ENCODE data around the gene GNG8. TPM values are rescaled to one million over a fixed set of nuclear protein-coding genes. Genes with fewer than 3 reads are reported as not detected.

Gene GNG8
- total RNA-seq, 1 experiment from 2014 or later = not detected

GRCh38 chr19:46631481-46631880 is 4.5 kb downstream of the GNG8 start:
- Histone ChIP-seq H3K36me3 (ENCODE audit: control insufficient read depth in 1 of 2, insufficient read depth in 2 of 2, low read length in 2 of 2) (no peaks in the 10 kb centered on the region), H4K20me1 (ENCODE audit: insufficient read depth) (no peaks in the 10 kb centered on the region), H3K4me1 (ENCODE audit: control insufficient read depth in 1 of 2, insufficient read depth in 2 of 2, low read length in 2 of 2) (peaks cover 12 to 16% of the 10 kb centered on the region in 2 experiments; a peak in 3 of 4 replicates), H3K4me2 (ENCODE audit: low read length) (no peak overlapping the region), H3K4me3 (replicated peaks in 1 of 2; ENCODE audit: low read depth in 1 of 2, low read length in 2 of 2) (no peak overlapping the region), H3K79me2 (ENCODE audit: insufficient read depth, low read length) (no peaks in the 10 kb centered on the region), H3K9me2 (ENCODE audit: insufficient read depth) (no peaks in the 10 kb centered on the region), H3K9ac (ENCODE audit: low read length) (no peak overlapping the region), H3K9me3 (ENCODE audit: control insufficient read depth in 1 of 2, insufficient read depth in 1 of 2, low read depth in 1 of 2, low read length in 2 of 2) (no peaks in the 10 kb centered on the region), H3K27me3 (ENCODE audit: insufficient read depth, low read length) (no peaks in the 10 kb centered on the region), H3K27ac (ENCODE audit: low read depth, low read length) (no peak overlapping the region), H2AFZ (ENCODE audit: low read depth, low read length, poor library complexity, severe bottlenecking) (no peak overlapping the region)
- ChIA-PET POLR2A (interaction anchor here (0.5 kb wide), 1 partner anchor 198 kb away, joined by 3 read pairs; no protein-coding TSS in a partner anchor), CTCF (interaction anchor here (2.0 to 2.5 kb wide), 2 partner anchors 17 to 30 kb away, joined by 5 to 8 read pairs; partner anchors contain the start of gene DACT3), RAD21 (ENCODE audit: low non-redundant PET in 1 of 2, low total read pairs in 2 of 2, uncharacterized antibody in 2 of 2, unreplicated experiment in 2 of 2) (no interaction called here)
- no TSS peak for BruUV-seq (replicated peaks)
- TF ChIP-seq, protein P1, sequence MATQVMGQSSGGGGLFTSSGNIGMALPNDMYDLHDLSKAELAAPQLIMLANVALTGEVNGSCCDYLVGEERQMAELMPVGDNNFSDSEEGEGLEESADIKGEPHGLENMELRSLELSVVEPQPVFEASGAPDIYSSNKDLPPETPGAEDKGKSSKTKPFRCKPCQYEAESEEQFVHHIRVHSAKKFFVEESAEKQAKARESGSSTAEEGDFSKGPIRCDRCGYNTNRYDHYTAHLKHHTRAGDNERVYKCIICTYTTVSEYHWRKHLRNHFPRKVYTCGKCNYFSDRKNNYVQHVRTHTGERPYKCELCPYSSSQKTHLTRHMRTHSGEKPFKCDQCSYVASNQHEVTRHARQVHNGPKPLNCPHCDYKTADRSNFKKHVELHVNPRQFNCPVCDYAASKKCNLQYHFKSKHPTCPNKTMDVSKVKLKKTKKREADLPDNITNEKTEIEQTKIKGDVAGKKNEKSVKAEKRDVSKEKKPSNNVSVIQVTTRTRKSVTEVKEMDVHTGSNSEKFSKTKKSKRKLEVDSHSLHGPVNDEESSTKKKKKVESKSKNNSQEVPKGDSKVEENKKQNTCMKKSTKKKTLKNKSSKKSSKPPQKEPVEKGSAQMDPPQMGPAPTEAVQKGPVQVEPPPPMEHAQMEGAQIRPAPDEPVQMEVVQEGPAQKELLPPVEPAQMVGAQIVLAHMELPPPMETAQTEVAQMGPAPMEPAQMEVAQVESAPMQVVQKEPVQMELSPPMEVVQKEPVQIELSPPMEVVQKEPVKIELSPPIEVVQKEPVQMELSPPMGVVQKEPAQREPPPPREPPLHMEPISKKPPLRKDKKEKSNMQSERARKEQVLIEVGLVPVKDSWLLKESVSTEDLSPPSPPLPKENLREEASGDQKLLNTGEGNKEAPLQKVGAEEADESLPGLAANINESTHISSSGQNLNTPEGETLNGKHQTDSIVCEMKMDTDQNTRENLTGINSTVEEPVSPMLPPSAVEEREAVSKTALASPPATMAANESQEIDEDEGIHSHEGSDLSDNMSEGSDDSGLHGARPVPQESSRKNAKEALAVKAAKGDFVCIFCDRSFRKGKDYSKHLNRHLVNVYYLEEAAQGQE (IDR thresholded peaks at IDR 0.05; ENCODE audit: low read depth) = no peak
- TF ChIP-seq POLR2A (IDR thresholded peaks at IDR 0.05; ENCODE audit: borderline replicate concordance, extremely low read depth, insufficient read depth, insufficient read length) (no peak), EGR1 (IDR thresholded peaks at IDR 0.05; ENCODE audit: low read depth) (no peak)
- TF ChIP-seq, protein P2, sequence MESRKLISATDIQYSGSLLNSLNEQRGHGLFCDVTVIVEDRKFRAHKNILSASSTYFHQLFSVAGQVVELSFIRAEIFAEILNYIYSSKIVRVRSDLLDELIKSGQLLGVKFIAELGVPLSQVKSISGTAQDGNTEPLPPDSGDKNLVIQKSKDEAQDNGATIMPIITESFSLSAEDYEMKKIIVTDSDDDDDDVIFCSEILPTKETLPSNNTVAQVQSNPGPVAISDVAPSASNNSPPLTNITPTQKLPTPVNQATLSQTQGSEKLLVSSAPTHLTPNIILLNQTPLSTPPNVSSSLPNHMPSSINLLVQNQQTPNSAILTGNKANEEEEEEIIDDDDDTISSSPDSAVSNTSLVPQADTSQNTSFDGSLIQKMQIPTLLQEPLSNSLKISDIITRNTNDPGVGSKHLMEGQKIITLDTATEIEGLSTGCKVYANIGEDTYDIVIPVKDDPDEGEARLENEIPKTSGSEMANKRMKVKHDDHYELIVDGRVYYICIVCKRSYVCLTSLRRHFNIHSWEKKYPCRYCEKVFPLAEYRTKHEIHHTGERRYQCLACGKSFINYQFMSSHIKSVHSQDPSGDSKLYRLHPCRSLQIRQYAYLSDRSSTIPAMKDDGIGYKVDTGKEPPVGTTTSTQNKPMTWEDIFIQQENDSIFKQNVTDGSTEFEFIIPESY (IDR thresholded peaks at IDR 0.05; ENCODE audit: extremely low read depth, insufficient replicate concordance, low read length) = no peak
- no peak for ATAC-seq
- no peak for DNase-seq (ENCODE audit: low read depth, low spot score)
- intact Hi-C loops (cut with micrococcal nuclease) = no loop called here

All from HCT116 (cell line).